Fibroblast of villous mesenchyme (primary cell): Measurements from ENCODE around the gene YWHAE. TPM values are rescaled to one million over a fixed set of nuclear protein-coding genes. Genes with fewer than 3 reads are reported as not detected.
"Not testable (repeated sequence)": the region's sequence is repeated elsewhere in the genome, so short reads cannot be mapped to it uniquely, and the experiment has no call there.

Experiments used
- DNase-seq: peaks from one replicate; pipeline ENCODE4 v3.0.0-alpha.2; 2010; ENCODE audit warnings: low read depth
- H3K4me3 ChIP-seq: 2 replicates; pipeline ENCODE4 v1.5.1; 2011; ENCODE audit warnings: low read depth, mild to moderate bottlenecking, low read length
- total RNA-seq: library from RNA; depleted of rRNA; stranded (reverse); fragments of >200 nt; gene quantifications from 2 replicates; pipeline ENCODE4 v1.2.3, GENCODE V29; 2012
- TF ChIP-seq, protein P1 (sequence below): IDR thresholded peaks from 2 replicates; pipeline ENCODE4 v1.5.1; 2012; ENCODE audit warnings: low read depth, mild to moderate bottlenecking, low read length; ENCODE audit not compliant: insufficient read depth

Gene YWHAE
- 458 and 562 TPM in 2 replicates for total RNA-seq

DNA sequence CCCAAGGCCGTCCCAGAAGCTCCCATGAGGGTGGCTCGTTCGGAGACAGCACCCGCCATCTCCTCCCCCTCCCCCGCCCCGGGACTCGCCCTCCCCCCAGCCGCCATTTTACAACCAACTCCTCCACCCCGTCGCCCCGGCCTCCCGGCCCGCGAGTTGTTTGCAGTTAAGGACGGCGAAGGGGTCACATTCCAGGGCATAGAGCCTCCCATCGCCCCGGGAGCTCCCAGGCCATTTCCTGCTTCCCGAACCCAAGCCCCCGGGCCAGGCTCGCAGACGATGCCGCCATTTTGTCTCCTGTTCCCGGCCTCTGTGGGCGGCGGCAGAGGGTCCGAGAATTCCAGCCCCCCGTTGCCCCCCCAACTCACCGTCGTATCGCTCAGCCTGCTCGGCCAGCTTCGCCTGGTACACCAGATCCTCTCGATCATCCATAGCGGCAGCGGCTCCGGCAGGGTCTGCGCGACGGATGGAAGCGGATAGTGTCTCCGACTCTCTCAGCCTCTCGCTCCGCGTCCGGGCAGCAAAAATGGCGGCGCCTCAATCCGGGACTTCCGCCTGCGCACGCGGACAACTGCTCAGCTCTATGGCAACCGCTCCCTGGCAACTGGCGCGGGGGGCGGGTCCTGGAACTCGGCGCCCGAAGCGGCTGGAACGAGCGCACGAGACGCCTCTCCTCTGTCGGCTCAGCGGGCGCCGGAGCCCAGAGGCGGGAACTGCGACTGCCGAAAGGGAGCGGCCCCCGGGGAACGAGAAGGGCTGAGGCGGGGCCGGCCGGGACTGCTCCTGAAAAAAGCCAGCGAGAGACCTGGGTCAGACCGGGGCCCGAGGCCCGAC, at the start of gene YWHAE:
TSS of gene YWHAE (minus strand) at position 544 of the 834 bp plus-strand sequence. CDS start at position 432, 112 bp downstream.
- TF ChIP-seq, protein P1, sequence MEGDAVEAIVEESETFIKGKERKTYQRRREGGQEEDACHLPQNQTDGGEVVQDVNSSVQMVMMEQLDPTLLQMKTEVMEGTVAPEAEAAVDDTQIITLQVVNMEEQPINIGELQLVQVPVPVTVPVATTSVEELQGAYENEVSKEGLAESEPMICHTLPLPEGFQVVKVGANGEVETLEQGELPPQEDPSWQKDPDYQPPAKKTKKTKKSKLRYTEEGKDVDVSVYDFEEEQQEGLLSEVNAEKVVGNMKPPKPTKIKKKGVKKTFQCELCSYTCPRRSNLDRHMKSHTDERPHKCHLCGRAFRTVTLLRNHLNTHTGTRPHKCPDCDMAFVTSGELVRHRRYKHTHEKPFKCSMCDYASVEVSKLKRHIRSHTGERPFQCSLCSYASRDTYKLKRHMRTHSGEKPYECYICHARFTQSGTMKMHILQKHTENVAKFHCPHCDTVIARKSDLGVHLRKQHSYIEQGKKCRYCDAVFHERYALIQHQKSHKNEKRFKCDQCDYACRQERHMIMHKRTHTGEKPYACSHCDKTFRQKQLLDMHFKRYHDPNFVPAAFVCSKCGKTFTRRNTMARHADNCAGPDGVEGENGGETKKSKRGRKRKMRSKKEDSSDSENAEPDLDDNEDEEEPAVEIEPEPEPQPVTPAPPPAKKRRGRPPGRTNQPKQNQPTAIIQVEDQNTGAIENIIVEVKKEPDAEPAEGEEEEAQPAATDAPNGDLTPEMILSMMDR = no peak
- peak; percentile 96 for DNase-seq
- H3K4me3 ChIP-seq = peak within 1 kb of the TSS; percentile 93

DNA sequence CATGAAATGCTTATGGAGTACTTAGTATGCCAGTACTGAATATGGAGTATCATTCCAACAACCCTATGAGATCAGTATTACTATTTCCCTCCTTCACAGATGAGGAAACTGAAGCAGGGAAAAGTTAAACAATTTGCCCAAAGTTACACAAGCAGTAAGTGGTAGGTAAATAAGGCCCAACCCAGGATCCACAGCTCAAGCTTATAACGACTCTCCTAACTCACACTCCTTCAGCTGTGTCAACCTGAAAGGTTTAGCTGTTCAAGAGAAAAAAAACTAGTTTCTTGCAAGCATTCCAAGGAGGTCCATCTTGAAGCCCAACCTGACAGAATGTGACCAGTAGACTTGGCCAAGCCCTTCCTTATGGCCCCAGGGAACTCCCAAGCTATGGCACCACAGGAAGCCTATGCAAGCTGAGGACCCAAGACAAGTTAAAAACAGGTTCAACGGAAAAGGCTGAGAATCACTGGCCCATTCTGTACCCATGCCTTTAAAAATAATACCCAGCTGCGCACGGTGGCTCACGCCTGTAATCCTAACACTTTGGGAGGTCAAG, 49.5 kb upstream of the YWHAE start:
- DNase-seq = no peak
- H3K4me3 ChIP-seq = no peak overlapping the region
- TF ChIP-seq, protein P1 = no peak

DNA sequence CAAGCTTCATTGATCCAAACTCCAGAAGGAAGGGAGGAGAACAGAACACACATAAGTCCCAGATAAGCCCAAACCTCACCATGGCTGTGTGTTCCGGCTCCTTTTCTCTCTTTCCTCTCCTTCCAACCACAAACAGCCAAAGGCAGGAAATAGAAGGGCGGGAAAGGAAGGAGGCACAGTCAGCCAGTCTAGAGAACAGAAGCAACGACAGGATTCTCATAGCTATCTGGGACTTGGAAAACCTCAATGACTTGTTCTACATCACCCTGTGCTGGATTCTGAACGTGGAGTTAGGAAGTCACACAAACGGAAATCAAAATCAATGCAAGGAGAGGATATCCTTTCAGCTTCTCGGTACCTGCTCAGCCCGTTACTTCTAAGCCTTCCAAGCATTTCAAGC, 47.0 kb upstream of the YWHAE start:
- H3K4me3 ChIP-seq = no peak overlapping the region
- DNase-seq = no peak
- TF ChIP-seq, protein P1 = no peak

DNA sequence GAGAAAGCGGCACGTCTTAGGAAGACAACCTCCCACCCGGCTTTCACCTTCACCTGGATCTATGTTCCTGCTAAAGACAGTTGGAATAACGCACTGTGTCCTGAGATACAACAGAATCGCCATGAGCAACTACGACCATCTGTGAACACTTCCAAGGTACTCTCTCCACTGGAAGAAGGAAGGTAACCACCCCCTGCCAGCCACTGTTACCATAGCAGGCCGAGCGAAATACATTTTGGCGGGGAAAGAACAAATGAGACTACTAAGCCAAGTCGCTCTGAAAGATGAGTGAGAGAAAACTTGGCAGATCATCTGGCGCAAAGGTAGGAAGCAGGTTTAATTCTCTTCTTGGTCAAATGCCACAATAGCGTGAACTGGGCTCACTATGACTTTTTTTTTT, 46.2 kb upstream of the YWHAE start:
- TF ChIP-seq, protein P1 = no peak
- no peak overlapping the region for H3K4me3 ChIP-seq
- no peak for DNase-seq

DNA sequence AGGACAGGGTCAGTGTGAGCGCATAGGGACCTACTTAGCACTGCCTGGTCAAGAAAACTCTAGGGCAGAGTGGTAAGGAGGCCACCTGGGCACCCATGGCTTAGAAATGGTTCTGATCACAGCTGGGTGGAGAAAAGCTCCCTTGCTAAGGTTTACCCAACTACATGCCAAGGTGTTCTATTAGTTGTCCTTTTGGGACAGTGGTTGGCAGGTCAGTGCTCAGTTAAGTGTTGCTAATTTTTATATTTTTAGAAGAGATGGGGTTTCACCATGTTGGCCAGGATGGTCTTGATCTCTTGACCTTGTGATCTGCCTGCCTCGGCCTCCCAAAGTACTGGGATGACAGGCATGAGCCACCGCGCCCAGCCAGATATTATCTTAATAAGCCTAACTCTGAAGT, 45.7 kb upstream of the YWHAE start:
- H3K4me3 ChIP-seq, DNase-seq: not testable (repeated sequence)

DNA sequence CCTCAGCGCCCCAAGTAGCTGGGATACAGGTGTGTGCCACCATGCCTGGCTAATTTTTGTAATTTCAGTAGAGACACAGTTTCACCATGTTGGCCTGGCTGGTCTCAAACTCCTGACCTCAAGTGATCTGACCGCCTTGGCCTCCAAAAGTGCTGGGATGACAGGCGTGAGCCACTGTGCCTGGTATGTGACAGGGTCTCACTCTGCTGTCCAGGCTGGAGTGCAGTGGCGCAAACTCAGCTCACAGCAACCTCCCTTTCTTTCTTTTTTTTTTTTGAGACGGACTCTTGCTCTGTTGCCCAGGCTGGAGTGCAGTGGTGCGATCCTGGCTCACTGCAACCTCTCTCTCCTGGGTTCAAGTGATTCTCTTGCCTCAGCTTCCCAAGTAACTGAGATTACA, 42.7 kb upstream of the YWHAE start:
- DNase-seq, H3K4me3 ChIP-seq: not testable (repeated sequence)

DNA sequence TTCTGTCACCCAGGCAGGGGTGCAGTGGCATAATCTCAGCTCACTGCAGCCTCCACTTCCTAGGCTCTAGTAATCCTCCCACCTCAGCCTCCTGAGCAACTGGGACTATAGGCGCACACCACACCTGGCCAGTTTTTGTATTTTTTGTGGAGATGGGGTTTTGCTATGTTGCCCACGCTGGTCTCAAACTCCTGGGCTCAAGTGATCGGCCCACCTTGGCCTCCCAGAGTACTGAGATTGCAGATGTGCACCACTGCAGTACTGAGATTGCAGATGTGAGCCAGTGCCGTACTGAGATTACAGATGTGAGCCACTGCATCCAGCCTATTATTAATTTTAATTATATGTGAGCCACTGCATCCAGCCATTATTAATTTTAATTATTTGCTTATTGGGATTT, 42.2 kb upstream of the YWHAE start:
- TF ChIP-seq, protein P1 = no peak
- DNase-seq = no peak
- no peak overlapping the region for H3K4me3 ChIP-seq

DNA sequence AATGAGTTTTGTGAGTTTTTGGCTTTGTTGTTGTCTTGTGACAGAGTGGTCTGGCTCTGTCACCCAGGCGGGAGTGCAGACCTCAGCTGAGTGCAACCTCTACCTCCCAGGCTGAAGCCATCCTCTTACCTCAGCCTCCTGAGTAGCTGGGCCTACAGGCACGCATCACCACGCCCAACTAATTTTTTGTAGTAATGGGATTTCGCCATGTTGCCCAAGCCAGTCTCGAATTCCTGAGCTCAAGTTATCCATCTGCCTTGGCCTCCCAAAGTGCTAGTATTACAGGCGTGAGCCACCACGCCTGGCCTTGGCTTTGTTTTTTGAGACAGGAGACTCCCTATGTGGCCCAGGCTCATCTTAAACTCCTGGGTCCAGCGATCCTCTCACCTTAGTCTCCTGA, 40.9 kb upstream of the YWHAE start:
- DNase-seq = no peak
- H3K4me3 ChIP-seq = no peak overlapping the region
- TF ChIP-seq, protein P1 = no peak
